Neural crest cell (in vitro differentiated cells): ENCODE measurements around the gene APOO. TPM values are rescaled to one million over a fixed set of nuclear protein-coding genes. Genes with fewer than 3 reads are reported as not detected.

Source experiments
- DNase-seq: peaks from one replicate; pipeline ENCODE4 v3.0.0; 2021; ENCODE audit warnings: low read depth, mixed read lengths, low spot score
- H3K27ac Mint-ChIP-seq: one replicate; pipeline ENCODE4 v1.8.0; 2021; ENCODE audit warnings: mild to moderate bottlenecking, mixed read lengths; ENCODE audit not compliant: unreplicated experiment
- H3K27me3 Mint-ChIP-seq: 2 replicates; pipeline ENCODE4 v1.8.0; 2021; ENCODE audit warnings: low read depth, mild to moderate bottlenecking, mixed read lengths
- H3K36me3 Mint-ChIP-seq: 2 replicates; pipeline ENCODE4 v1.8.0; 2021; ENCODE audit warnings: low read depth, mild to moderate bottlenecking, mixed read lengths
- H3K4me1 Mint-ChIP-seq: 2 replicates; pipeline ENCODE4 v1.8.0; 2021; ENCODE audit warnings: mixed read lengths
- H3K4me3 Mint-ChIP-seq: one replicate; pipeline ENCODE4 v1.8.0; 2021; ENCODE audit warnings: mild to moderate bottlenecking, mixed read lengths
- H3K9me3 Mint-ChIP-seq: 2 replicates; pipeline ENCODE4 v1.8.0; 2021; ENCODE audit warnings: mixed read lengths
- CTCF ChIP-seq: fragments of 200-600 bp; sonication (generic); conservative IDR thresholded peaks from 2 replicates; pipeline ENCODE4 v1.5.0; 2021; ENCODE audit warnings: antibody characterized with exemption, mild to moderate bottlenecking
- total RNA-seq: library from RNA; stranded (reverse); gene quantifications from 2 replicates; pipeline ENCODE4 v1.2.1, GENCODE V29; 2021

The APOO gene
- total RNA-seq, 1 donor from 2014 or later: 91.0 TPM

GRCh38 chrX:23817979-23818336 lies 89.8 kb downstream of the APOO start:
- H3K27ac Mint-ChIP-seq: no peak overlapping the region
- TF ChIP-seq CTCF: no peak
- no peak overlapping the region for H3K4me3 Mint-ChIP-seq
- H3K9me3 Mint-ChIP-seq: peaks cover 4% of the 10 kb centered on the region
- H3K27me3 Mint-ChIP-seq: no peaks in the 10 kb centered on the region
- H3K4me1 Mint-ChIP-seq: peaks cover 15% of the 10 kb centered on the region
- no peak for DNase-seq
- H3K36me3 Mint-ChIP-seq: no peaks in the 10 kb centered on the region

GRCh38 chrX:23816179-23816578 lies 91.6 kb downstream of the APOO start:
- Mint-ChIP-seq H3K36me3 (no peaks in the 10 kb centered on the region), H3K27ac (no peak overlapping the region), H3K4me3 (no peak overlapping the region), H3K27me3 (no peaks in the 10 kb centered on the region), H3K4me1 (peaks cover 11% of the 10 kb centered on the region), H3K9me3 (peaks cover 4% of the 10 kb centered on the region)
- no peak for TF ChIP-seq CTCF
- DNase-seq: no peak

DNA sequence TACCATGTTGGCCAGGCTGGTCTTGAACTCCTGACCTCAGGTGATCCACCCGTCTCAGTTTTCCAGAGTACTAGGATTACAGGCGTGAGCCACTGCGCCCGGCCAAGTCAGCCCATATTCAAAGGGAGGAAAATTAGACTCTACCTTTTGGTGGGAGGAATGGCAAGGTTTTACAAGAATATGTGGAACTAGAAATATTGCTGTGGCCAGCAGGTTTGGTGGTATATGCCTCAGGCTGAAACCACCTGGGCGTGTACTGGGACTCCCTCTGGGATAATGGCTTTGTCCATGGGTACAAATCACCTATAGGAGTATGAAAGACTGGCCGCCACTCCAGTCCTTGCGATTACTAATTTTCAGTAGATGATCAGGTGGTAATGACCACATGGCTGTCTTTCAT lies 92.4 kb downstream of the APOO start:
- Mint-ChIP-seq H3K9me3 (peaks cover 4% of the 10 kb centered on the region), H3K4me3 (no peak overlapping the region), H3K4me1 (peaks cover 19% of the 10 kb centered on the region), H3K27me3 (no peaks in the 10 kb centered on the region), H3K36me3 (no peaks in the 10 kb centered on the region), H3K27ac (peak overlapping the region; percentile 91)
- DNase-seq: no peak
- TF ChIP-seq CTCF: no peak

DNA sequence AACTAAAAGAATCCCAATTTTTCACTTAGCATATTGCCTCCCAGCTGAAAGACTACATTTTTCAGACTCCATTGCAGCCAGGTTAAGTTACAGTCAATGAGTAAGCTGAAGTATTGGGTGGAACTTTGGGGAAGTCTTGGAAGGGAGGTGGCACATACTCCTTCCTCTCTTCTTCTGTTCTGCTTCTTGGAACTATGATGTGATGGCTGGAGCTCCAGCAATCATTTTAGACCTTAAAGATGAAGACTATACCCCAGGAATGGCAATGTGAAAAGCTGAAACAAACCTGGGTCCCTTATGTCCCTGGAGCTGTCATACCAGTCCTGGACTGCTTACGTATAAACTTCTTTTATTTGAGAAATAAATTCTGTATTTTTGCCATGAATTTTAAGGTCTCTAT lies 93.9 kb downstream of the APOO start:
- Mint-ChIP-seq H3K36me3 (no peaks in the 10 kb centered on the region), H3K27me3 (no peaks in the 10 kb centered on the region), H3K4me1 (peaks cover 19% of the 10 kb centered on the region), H3K27ac (no peak overlapping the region), H3K4me3 (no peak overlapping the region), H3K9me3 (peaks cover 4% of the 10 kb centered on the region)
- TF ChIP-seq CTCF: no peak
- DNase-seq: no peak

GRCh38 chrX:23811656-23812055 lies 96.1 kb downstream of the APOO start:
- no peak overlapping the region for H3K27ac Mint-ChIP-seq
- H3K9me3 Mint-ChIP-seq: peaks cover 4% of the 10 kb centered on the region
- DNase-seq: no peak
- H3K27me3 Mint-ChIP-seq: no peaks in the 10 kb centered on the region
- no peak for TF ChIP-seq CTCF
- peaks cover 27% of the 10 kb centered on the region for H3K4me1 Mint-ChIP-seq
- H3K4me3 Mint-ChIP-seq: no peak overlapping the region
- no peaks in the 10 kb centered on the region for H3K36me3 Mint-ChIP-seq

GRCh38 chrX:23811108-23811651 lies 96.6 kb downstream of the APOO start:
- Mint-ChIP-seq H3K27ac (peak overlapping the region; percentile 48), H3K27me3 (no peaks in the 10 kb centered on the region), H3K4me1 (peaks cover 27% of the 10 kb centered on the region), H3K4me3 (no peak overlapping the region), H3K9me3 (peaks cover 4% of the 10 kb centered on the region), H3K36me3 (no peaks in the 10 kb centered on the region)
- no peak for DNase-seq
- TF ChIP-seq CTCF: no peak
